GM12872 (cell line): ENCODE measurements around the gene EEF1A1.

Source experiments
- CTCF ChIP-seq: IDR thresholded peaks from 3 replicates; pipeline ENCODE4 v1.5.1; 2011; ENCODE audit warnings: low read depth, mild to moderate bottlenecking, low read length, moderate library complexity; ENCODE audit not compliant: insufficient read depth

EEF1A1 gene

GRCh38 chr6:73521351-73521985, 636 bp upstream of the EEF1A1 start:
- TF ChIP-seq CTCF, result no peak

DNA sequence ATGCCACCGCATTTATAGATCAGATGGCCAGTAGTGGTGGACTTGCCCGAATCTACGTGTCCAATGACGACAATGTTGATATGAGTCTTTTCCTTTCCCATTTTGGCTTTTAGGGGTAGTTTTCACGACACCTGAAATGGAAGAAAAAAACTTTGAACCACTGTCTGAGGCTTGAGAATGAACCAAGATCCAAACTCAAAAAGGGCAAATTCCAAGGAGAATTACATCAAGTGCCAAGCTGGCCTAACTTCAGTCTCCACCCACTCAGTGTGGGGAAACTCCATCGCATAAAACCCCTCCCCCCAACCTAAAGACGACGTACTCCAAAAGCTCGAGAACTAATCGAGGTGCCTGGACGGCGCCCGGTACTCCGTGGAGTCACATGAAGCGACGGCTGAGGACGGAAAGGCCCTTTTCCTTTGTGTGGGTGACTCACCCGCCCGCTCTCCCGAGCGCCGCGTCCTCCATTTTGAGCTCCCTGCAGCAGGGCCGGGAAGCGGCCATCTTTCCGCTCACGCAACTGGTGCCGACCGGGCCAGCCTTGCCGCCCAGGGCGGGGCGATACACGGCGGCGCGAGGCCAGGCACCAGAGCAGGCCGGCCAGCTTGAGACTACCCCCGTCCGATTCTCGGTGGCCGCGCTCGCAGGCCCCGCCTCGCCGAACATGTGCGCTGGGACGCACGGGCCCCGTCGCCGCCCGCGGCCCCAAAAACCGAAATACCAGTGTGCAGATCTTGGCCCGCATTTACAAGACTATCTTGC, 725 bp downstream of the EEF1A1 start:
- TF ChIP-seq CTCF, result no peak

GRCh38 chr6:73516514-73517489, 4.0 kb downstream of the EEF1A1 start:
- no peak for TF ChIP-seq CTCF

GRCh38 chr6:73515204-73515655, 5.6 kb downstream of the EEF1A1 start:
- no peak for TF ChIP-seq CTCF

GRCh38 chr6:73514746-73515110, 6.1 kb downstream of the EEF1A1 start:
- no peak for TF ChIP-seq CTCF

DNA sequence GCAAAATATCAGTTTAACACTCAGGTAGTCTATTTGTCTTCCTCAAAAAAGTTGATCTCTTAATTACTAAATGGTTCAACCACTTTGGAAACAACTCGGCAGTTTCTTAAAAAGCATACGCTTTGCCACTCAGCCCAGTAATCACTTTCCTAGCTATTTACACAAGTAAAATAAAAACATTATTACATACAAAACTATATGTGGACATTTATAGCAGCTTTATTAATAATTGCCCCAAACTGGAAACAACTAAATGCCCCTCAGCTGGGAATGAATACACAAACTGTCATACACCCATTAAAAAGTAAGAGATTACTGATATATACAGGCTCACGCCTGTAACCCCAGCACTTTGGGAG, 7.4 kb downstream of the EEF1A1 start:
- TF ChIP-seq CTCF, result no peak

GRCh38 chr6:73511796-73512195, 9.0 kb downstream of the EEF1A1 start:
- TF ChIP-seq CTCF, result no peak
